ENCODE results near the gene ANOS1.
"Not testable (repeated sequence)": the region's sequence is repeated elsewhere in the genome, so short reads cannot be mapped to it uniquely, and the experiment has no call there.

Gene ANOS1

GRCh38 chrX:8504451-8504850, 227.5 kb downstream of the ANOS1 start:
- TF ChIP-seq CTCF (IDR thresholded peaks at IDR 0.05; ENCODE audit: borderline replicate concordance, insufficient read depth, low read depth, low read length): no peak
- H3K4me3 ChIP-seq (ENCODE audit: low read depth, low read length): no peak overlapping the region

- H3K4me3 ChIP-seq (ENCODE audit: low read depth, low read length): not testable (repeated sequence)
Measured at GRCh38 chrX:8502101-8502500, 229.8 kb downstream of the ANOS1 start.

GRCh38 chrX:8500203-8500602, 231.7 kb downstream of the ANOS1 start:
- no peak for TF ChIP-seq CTCF (IDR thresholded peaks at IDR 0.05; ENCODE audit: borderline replicate concordance, insufficient read depth, low read depth, low read length)
- no peak overlapping the region for H3K4me3 ChIP-seq (ENCODE audit: low read depth, low read length)

- H3K4me3 ChIP-seq (ENCODE audit: low read depth, low read length): not testable (repeated sequence)
Measured at GRCh38 chrX:8495036-8495435, 236.9 kb downstream of the ANOS1 start.

GRCh38 chrX:8484360-8484949, 247.5 kb downstream of the ANOS1 start:
- no peak overlapping the region for H3K4me3 ChIP-seq (ENCODE audit: low read depth, low read length)
- TF ChIP-seq CTCF (IDR thresholded peaks at IDR 0.05; ENCODE audit: borderline replicate concordance, insufficient read depth, low read depth, low read length): no peak
